Stimulated activated CD4-positive, alpha-beta T cell treated with anti-CD3 and anti-CD28 coated beads, Interleukin-1b, Interleukin-23, amount 100 ng/mL, for 24 hours (primary cell): ENCODE results near the gene KLK2.
A peak's percentile ranks its signal among the peaks of the same experiment; 100 is the strongest.

Experiments used
- DNase-seq, 4 experiments: peaks; one replicate each; pipeline ENCODE4 v3.0.0-alpha.2; 2020; ENCODE audit warnings: low read depth in 4 of 4, low spot score in 1 of 4

The KLK2 gene

DNA sequence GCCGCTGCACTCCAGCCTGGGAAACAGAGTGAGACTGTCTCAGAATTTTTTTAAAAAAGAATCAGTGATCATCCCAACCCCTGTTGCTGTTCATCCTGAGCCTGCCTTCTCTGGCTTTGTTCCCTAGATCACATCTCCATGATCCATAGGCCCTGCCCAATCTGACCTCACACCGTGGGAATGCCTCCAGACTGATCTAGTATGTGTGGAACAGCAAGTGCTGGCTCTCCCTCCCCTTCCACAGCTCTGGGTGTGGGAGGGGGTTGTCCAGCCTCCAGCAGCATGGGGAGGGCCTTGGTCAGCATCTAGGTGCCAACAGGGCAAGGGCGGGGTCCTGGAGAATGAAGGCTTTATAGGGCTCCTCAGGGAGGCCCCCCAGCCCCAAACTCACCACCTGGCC, at the start of gene KLK2:
TSS of gene KLK2 (plus strand) at position 384 of the 400 bp plus-strand sequence. CDS start 35 bp downstream, outside the sequence.
- DNase-seq = no peak

DNA sequence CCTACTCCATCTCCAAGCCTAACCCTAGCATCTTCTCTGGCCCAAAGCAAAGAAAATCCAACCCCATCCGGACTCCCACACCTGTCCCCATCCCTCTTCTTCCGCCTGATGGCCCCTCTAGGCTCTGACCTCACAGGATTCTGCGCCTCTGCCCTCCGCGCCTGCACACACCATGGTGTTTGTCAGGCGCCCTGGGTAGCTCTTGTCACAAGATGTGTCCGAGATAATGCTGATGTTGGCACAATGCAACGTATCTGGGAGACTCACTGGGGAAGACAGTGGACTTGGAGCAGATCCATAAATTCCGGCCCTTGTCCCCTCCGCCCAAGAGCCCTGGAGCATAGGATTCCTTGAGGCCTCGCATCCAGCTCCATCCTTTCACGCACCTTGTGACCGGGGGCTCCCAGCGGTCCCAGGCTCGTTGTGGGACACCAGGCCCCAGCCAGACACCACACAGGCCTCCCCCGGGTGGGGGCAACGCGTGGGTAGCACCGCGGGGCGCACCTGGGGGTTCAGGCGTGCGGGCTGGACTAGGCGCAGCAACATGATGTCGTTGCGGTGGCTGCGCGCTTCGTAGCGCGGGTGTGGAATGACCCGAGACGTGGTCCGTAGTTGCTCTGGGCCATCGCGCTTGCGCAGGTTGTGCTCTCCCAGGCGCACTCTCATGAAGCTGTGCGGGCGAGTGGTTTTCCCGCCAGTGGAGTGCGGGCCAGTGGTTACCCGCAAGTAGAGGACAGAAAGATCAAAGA, 46.6 kb upstream of the KLK2 start:
- DNase-seq = no peak

DNA sequence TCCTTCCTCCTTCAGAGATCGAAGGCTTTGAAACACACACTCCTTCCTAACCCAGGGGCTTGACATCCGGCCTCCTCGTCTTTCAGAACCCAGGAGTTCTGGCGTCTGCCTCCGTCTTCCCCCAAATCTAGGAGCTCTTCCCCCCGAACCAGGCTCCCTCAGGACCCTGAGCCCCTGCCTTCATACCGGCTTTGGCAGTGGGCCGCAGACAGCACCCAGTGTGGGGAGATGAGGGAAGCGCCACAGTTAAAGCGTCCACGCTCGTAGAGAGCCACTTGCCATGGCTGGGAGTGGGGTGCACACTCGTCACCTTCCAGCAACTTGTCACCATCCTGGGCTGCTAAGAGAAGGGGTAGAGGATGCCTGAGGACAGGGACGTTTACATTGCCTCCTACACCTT, 45.8 kb upstream of the KLK2 start:
- no peak for DNase-seq

DNA sequence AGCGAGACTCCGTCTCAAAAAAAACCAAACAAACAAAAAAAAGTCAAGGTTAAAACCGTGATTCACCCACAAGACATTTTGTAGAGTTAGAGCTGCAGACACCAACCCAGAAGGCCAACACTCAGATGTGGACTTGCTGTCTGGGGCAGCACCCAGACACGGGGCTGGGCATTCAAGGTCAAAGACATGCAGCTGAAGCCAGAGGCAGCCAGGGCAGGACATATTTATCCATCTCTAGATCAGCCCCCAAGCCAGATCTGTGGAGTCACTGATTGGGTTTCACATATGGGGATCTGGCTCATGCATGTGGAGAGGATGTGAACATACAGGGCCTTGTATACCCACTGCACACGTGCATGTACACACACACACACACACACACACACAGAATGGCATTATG, 43.4 kb upstream of the KLK2 start:
- DNase-seq = no peak

DNA sequence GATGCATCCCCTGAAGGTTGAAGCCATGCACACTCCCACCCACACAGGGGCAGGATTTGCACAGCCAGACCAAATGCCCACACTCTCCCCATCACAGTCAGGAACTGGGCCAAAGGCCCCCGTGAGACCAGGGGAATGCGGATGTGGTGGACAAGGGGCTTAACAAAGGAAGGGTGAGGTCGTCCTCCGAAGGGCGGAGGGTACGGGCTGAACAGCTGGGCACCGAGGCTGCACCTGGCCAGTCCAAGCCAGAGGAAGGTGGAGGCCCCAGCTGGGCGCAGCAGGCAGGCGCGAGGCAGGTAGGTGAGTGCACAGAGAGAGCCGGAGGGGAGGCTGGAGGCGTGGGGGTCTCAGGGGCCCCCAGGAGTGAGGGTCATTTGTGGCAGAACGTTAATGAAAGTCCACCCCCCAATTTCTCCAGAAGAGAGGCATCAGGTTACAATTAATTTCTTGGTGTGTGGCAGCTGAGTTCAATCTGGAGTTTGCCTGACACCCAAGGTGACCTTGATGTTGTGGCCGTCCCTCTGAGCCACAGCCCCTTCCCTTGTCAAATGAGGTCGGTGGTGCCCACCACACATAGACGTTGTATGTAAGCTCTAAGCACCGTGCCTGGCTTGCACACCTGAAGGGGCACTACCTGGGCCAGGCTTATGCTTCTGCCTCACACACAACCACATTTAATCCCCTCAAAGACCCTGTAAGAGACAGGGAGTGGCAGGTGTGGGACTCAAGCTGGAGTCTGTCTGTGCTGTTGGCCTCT, 42.8 kb upstream of the KLK2 start:
- DNase-seq = no peak

DNA sequence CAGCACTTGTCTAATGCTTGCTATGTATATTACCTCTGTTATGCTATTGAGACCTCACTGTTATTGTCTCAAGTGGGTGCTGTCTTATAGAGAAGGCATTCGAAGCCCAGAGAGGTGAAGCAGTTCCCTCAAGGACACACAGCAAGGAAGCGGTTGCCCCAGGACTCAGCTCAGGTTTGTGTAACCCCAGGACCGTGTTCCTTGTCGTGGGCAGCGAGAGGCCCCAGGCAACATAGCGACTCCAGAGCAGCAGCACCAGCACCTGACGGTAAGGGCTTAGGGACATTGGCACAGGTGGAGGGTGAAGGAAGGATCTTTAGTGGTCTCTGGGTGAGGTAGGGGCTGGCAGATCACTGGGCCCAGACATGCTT, 42.2 kb upstream of the KLK2 start:
- DNase-seq = no peak

DNA sequence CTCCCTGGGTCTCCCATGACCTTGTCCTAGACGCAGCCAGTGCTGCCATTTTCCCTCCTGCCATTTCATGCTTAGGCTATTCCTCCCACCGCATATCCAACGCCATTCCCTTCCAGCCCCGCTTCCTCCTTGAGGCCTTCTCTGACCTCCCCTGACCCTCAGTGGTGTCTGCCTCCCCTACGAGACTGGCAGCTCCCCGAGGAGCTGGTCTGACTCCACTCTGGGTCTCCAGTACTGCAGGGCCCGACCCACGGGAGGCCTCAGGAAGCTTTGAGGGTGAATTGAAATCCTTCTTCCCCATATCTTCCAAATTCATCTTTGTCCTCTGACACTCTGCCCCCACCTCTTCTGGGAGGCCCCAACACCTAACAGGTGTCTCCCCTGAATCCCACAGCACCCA, 40.6 kb upstream of the KLK2 start:
- no peak for DNase-seq

DNA sequence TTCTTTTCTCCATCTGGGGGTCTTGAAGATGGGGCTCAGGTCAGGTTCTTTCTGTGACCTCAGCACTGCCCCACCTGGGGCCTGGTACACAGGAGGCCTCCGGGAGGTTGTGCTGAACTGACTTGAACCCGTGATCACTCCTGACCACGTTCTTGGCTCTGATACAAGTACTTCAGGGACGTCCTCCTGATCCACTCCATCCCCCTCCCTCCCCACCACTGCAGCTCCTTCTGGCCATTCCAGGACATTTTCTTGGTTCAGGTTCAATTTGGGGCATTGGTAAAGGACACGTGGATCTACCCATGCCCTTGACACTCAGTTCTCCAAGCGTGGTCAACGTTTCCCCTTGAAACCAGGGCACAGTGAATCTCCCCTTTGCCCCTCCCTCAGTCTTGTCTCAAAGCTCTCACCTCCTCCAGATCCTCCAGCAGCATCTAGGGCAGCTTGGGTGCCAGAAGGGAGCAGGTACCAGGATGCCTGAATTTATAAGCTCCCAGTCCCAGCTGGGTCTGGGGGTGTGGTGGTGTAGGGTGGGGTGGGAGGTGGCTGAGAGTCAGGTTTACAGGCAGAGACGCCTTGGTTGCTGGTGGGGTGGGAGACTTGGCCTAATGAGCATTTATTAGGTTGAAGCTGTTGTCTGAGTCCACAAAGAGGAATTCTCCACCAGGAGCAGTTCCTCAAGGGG, 40.0 kb upstream of the KLK2 start, which contains the start of gene KLK15:
TSS of gene KLK15 (minus strand) at position 458 of the 685 bp plus-strand sequence. CDS start 2,082 bp downstream, outside the sequence.
- no peak for DNase-seq

DNA sequence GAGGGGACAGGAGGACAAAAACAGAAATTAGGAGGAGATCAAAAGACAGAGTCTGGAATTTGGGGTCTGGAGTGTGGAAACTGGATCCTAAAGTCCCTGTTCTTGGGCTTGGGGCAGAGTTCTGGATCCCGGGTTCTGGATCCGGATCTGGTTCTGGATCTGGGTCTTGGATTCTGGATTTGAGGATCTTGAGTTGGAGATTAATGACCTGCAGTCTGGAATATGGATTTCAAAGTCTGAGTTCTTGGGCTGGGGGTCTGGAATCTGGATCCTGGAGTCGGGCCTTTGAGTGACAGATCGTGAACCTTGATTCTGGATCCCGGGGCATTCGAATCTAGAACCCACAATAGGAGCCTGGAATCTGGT, 39.5 kb upstream of the KLK2 start:
- DNase-seq = no peak

DNA sequence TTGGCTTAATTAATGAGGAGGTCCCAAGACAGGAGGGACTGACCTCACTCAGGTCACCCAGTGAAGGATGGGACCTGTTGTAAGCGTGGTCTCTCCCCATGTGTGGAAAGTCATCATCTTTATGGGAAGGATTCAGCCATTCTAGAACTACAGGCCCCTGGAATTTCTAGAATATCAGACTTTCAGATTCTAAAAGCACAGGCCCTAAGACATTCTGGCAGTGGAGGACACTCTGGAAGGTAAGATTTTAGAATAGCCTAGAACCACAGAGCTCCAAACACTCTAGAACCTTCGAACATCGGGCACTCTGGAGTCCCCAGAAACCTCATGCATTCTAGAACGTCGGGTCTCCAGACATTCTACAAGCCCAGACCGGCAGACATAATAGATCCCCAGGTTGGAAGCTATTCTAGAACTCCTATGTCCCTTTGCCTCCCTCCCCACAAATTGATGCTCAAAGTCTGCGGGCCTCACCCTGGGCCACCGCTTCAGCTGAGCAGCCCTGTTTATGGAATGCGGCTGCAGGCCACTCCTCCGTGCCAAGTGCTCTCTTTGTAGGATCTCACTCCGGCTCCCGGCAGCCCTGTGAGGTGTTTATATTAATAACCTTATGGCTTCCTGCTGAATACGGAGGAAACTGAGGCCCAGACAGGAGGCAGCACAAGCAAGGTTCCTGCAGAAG, 38.0 kb upstream of the KLK2 start:
- no peak for DNase-seq

DNA sequence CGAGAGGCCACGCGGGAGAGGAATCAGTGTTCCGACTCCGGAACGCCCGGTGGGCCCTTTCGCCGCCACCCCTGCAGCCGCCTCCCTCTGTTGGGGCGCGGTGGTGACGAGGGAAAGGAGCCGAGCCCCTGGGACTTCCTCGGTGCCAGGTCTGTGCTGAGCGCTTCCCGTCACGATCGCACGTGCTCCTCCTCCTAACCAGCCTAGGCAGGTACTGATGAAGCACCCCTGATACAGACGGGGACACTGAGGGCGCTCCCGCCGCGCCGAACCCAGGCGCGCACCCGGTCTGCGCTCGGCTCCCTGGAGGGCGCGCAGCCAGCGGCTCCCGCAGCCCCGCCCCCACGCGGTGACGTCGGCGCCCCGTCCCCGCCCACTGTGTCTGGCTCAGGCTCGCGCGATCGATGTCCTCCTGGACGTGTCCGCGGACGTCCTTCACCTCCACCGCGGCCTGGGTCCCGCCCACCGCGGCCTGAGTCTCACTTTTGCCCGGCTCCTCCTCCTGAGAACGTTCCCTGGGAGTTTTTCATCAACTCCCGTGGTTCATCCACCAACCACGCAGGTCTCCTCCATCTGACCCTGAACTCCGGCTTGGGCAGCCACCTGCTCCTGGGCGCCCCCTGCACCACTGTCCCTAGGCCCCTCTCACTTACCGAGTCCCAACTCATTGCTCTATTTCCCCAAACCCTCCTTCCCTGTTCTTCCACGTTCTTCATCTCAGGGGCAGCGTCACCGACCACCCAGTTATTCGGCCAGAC, 37.3 kb upstream of the KLK2 start:
- DNase-seq = peak in 3 of 4 experiments; percentile 60 to 72 (median 61)

DNA sequence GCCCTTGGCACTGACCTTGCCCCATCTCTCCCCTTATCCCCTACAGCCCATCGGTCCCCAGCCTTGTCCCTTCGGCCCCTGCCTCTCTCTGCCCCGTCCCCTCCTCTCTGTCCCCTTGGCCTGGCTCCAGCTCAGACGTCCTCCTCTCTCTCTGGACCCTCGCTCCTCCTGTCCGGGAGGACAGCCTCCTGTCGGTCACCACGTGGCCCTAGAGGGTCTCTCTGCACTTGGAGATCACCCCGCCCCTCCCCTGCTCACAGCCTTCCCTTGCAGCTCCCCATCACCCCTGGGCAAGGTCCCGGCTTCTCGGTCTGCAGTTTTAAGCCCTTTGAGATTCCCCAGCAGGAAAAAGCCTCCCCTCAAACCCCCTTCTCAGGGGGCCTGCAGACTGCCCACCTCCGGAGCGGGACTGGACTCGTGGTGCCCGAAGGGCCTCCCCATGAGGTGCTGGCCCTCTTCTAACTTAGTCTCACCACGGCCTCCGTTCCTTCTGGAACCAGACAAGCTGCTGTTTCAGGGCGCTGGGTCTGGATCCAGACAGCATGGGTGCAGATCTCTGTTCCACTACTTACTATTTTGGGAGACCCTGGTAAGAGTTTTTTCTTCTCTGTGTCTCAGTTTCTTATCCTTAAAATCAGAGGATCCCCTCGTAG, 36.6 kb upstream of the KLK2 start:
- DNase-seq = no peak

DNA sequence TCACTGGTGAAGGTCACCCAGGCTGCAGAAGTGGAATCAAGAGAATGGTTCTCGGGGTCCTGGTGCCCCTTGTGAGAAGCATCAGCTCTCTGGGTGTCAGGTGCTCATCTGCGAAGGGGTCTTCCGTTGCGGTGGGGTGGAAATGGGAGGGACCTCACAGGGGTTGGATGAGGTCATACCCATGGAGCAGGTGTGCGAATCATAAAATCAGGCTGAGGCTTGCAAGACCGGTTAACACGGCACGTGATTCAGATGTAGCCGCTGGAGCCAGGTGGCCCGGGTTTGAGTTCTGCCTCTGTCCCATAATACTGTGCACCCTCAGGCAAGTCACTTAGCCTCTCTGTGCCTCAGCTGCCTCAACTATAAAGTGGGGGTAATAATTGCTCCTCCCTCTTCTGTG, 35.9 kb upstream of the KLK2 start:
- no peak for DNase-seq

DNA sequence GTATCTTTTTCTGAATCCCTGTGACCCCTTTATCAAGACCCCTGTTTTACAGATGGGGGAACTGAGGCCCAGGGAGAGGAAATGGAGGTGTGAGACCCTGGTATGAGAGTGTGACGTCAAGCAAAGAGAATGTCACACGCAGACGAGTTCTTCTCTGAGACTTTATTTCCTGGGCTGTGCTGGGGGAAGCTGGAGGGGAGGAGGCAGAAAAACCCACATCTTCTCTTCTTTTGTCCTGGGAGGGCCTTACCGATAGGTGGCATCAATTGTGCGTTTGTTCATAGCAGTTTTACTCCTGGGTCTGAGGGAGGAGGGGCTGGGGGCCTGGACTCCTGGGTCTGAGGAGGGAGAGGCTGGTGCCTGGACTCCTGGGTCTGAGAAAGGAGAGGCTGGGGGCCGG, 35.0 kb upstream of the KLK2 start:
- no peak for DNase-seq

DNA sequence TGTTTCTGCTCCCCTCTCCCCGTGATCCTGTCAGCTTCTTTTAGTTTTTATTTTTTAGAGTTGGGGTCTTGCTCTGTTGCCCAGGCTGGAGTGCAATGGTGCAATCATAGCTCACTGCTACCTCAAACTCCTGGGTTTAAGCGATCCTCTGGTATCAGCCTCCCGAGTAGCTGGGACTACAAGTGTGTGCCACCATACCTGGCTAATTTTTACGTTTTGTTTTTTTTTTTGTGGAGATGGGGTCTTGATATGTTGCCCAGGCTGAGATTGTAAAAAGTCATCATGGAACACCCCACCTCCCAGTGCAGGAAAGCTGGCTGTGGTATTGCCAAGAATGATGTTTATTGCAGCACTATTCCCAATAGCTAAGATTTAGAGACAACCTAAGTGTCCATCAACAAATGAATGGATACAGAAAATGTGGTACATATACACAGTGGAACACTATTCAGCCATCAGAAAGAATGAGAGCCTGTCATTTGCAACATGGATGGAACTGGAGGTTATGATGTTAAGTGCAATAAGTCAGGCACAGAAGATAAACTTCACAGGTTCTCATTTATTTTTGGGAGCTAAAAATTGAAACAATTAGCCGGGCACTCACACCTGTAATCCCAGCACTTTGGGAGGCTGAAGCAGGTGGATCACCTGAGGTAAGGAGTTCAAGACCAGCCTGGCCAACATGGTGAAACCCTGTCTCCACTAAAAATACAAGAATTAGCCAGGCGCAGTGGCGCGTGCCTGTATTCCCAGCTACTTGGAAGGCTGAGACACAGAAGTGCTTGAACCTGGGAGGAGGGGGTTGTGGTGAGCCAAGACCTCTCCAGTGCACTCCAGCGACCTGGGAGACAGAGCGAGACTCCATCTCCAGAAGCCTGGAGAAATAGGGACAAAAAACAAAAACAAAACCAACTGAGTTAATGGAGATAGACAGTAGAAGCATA, 33.3 kb upstream of the KLK2 start:
- no peak for DNase-seq

DNA sequence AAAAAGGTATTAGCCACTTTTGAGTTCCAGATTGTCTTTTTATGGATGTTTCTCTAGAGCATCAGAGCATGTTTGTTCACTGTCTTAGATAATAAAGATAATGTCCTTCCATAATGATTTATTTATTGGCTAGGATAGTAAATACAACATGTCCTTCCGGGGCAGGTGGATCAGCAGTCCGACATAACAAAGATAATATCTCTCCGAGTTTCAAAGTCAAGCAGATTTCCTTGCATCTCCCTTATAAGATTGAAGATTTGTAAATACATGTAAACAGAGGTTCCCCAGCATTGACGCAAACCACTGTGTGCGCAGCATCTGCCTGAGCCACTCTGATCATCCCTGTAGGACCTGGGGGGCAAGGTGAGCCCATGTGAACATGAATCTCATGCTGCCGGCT, 31.1 kb upstream of the KLK2 start:
- DNase-seq = no peak

DNA sequence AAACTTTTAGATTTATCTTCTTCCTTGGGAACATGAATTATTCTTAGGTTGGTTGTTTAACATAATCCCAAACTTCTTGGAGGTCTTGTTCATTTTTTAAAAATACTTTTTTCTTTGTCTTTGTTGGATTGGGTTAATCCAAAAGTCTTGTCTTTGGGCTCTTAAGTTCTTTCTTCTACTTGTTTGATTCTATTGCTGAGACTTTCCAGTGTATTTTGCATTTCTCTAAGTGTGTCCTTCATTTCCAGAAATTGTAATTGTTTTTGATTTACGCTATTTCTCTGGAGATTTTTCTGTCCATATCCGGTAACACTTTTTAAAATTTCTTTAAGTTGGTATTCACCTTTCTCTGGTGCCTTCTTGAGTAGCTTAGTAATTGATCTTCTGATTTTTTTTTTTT, 30.0 kb upstream of the KLK2 start:
- no peak for DNase-seq

DNA sequence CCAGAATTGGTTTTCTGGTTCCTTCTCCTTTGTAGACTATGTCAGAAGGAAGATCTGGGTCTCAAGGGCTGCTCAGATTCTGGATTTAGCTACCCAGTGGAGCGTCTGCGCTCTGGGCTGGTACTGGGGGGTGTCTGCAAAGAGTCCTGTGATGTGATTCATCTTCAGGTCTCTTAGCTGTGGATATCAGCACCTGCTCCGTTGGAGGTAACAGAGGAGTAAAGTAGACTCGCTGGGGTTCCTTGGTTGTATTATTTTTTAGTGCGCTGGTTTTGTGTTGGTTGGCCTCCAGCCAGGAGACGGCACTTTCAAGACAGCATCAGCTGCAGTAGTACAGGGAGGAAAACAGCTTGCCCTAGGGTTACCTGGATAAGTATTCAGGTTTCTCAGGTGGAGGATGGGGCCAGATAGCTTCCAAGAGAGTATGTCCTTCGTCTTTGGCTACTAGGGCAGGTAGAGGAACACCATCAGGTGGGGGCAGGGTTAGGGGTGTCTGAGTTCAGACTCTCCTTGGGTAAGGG, 29.5 kb upstream of the KLK2 start:
- DNase-seq = no peak
